Glutamatergic neuron (in vitro differentiated cells): Measurements from ENCODE around the gene CDK18. TPM values are rescaled to one million over a fixed set of nuclear protein-coding genes. Genes with fewer than 3 reads are reported as not detected.

Source experiments
- DNase-seq: peaks from one replicate; pipeline ENCODE4 v3.0.0; 2022
- H3K27ac Mint-ChIP-seq: one replicate; pipeline ENCODE4 v1.8.0; 2020; ENCODE audit warnings: mild to moderate bottlenecking, mixed read lengths, inconsistent platforms; ENCODE audit not compliant: unreplicated experiment
- H3K27me3 Mint-ChIP-seq: one replicate; pipeline ENCODE4 v1.8.0; 2020; ENCODE audit warnings: mild to moderate bottlenecking, moderate library complexity, mixed read lengths, inconsistent platforms; ENCODE audit not compliant: unreplicated experiment
- H3K36me3 Mint-ChIP-seq: one replicate; pipeline ENCODE4 v1.8.0; 2020; ENCODE audit warnings: mild to moderate bottlenecking, mixed read lengths, inconsistent platforms; ENCODE audit not compliant: unreplicated experiment
- H3K4me1 Mint-ChIP-seq: one replicate; pipeline ENCODE4 v1.8.0; 2020; ENCODE audit warnings: mild to moderate bottlenecking, low read depth, mixed read lengths, inconsistent platforms; ENCODE audit not compliant: unreplicated experiment
- H3K4me3 Mint-ChIP-seq: one replicate; pipeline ENCODE4 v1.8.0; 2020; ENCODE audit warnings: mild to moderate bottlenecking, mixed read lengths, inconsistent platforms; ENCODE audit not compliant: unreplicated experiment
- H3K9me3 Mint-ChIP-seq: one replicate; pipeline ENCODE4 v1.8.0; 2020; ENCODE audit warnings: mild to moderate bottlenecking, moderate library complexity, mixed read lengths, inconsistent platforms; ENCODE audit not compliant: unreplicated experiment
- total RNA-seq: library from RNA; stranded (reverse); fragmentation: NEBNext Ultra II Directional; extraction: Animal tissue kit (Norgen Biotek cat#: 25700); gene quantifications from one replicate; pipeline ENCODE4 v1.2.1, GENCODE V29; 2021; ENCODE audit not compliant: unreplicated experiment
- TF ChIP-seq, protein P1 (sequence below): fragments of 200-600 bp; sonication (generic); IDR thresholded peaks from one replicate; pipeline ENCODE4 v1.5.0; 2021; ENCODE audit not compliant: partially characterized antibody, unreplicated experiment

CDK18 gene
- total RNA-seq, 1 donor from 2014 or later = 1.7 TPM

GRCh38 chr1:205580923-205581180 is 76.4 kb downstream of the CDK18 start:
- Mint-ChIP-seq H3K4me1 (peaks cover 2% of the 10 kb centered on the region), H3K36me3 (no peaks in the 10 kb centered on the region), H3K4me3 (no peak overlapping the region), H3K9me3 (peaks cover 3% of the 10 kb centered on the region), H3K27me3 (peaks cover 4% of the 10 kb centered on the region), H3K27ac (no peak overlapping the region)
- no peak for DNase-seq
- TF ChIP-seq, protein P1, sequence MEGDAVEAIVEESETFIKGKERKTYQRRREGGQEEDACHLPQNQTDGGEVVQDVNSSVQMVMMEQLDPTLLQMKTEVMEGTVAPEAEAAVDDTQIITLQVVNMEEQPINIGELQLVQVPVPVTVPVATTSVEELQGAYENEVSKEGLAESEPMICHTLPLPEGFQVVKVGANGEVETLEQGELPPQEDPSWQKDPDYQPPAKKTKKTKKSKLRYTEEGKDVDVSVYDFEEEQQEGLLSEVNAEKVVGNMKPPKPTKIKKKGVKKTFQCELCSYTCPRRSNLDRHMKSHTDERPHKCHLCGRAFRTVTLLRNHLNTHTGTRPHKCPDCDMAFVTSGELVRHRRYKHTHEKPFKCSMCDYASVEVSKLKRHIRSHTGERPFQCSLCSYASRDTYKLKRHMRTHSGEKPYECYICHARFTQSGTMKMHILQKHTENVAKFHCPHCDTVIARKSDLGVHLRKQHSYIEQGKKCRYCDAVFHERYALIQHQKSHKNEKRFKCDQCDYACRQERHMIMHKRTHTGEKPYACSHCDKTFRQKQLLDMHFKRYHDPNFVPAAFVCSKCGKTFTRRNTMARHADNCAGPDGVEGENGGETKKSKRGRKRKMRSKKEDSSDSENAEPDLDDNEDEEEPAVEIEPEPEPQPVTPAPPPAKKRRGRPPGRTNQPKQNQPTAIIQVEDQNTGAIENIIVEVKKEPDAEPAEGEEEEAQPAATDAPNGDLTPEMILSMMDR = no peak

GRCh38 chr1:205581321-205581980 is 77.0 kb downstream of the CDK18 start:
- TF ChIP-seq, protein P1 = no peak
- Mint-ChIP-seq H3K36me3 (no peaks in the 10 kb centered on the region), H3K27ac (no peak overlapping the region), H3K4me1 (peaks cover 2% of the 10 kb centered on the region), H3K27me3 (peaks cover 4% of the 10 kb centered on the region), H3K9me3 (peaks cover 3% of the 10 kb centered on the region), H3K4me3 (no peak overlapping the region)
- DNase-seq = no peak

DNA sequence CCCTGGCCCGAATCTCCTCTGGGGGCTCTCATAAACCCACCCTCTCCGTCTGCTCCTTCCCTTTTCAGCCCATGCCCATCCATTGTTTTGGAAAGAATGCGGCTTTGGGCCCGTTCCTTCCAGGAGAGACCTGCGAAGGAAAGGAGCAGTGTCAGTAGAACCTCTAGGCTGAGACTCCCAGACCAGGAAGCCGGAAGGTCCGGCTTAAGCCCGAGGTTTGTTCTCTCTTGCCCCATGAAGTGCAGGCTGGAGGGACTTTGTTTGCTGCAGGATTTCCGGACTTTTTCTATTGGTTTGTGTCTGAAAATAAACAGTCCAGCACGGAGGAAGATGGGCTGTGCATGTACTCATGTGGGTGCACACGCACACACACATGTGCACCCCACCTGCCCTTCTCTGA is 77.6 kb downstream of the CDK18 start:
- peaks cover 4% of the 10 kb centered on the region for H3K27me3 Mint-ChIP-seq
- TF ChIP-seq, protein P1 = no peak
- H3K36me3 Mint-ChIP-seq = no peaks in the 10 kb centered on the region
- no peak overlapping the region for H3K4me3 Mint-ChIP-seq
- DNase-seq = no peak
- H3K4me1 Mint-ChIP-seq = peaks cover 2% of the 10 kb centered on the region
- no peak overlapping the region for H3K27ac Mint-ChIP-seq
- H3K9me3 Mint-ChIP-seq = peaks cover 3% of the 10 kb centered on the region

Other genes with a start within 250 kb of the CDK18 start
- 8.0 TPM for gene NUAK2, start 182.9 kb upstream of the CDK18 start, total RNA-seq
- gene KLHDC8A, start 147.7 kb upstream of the CDK18 start, total RNA-seq = 125 TPM
- gene LEMD1, start 82.6 kb upstream of the CDK18 start, total RNA-seq = 2.0 TPM
- 1.1 TPM for gene BLACAT1, start 48.6 kb upstream of the CDK18 start, total RNA-seq
- 20.0 TPM for gene ELK4, start 127.3 kb downstream of the CDK18 start, total RNA-seq
- gene SLC45A3, start 175.8 kb downstream of the CDK18 start, total RNA-seq = 3.7 TPM
- 124 TPM for gene NUCKS1, start 245.5 kb downstream of the CDK18 start, total RNA-seq